Activated CD8-positive, alpha-beta T cell treated with anti-CD3 and anti-CD28 coated beads for 36 hours (primary cell): ENCODE measurements around the gene SORCS2. TPM values are rescaled to one million over a fixed set of nuclear protein-coding genes. Genes with fewer than 3 reads are reported as not detected.

ENCODE experiments used
- ATAC-seq: fragments of 200-7000 bp; cut with Tn5 transposase; one replicate; pipeline ENCODE4 v1.10.0; 2021; ENCODE audit warnings: mild to moderate bottlenecking, moderate library complexity
- CTCF ChIA-PET: fragments of 350-600 bp; sonication (Branson Sonifier 250); formaldehyde crosslinking; loops from one replicate; lab custom pipeline; 2021; ENCODE audit warnings: antibody characterized with exemption; lab: Charles Lee
- POLR2A ChIA-PET: fragments of 350-600 bp; sonication (Branson Sonifier 250); formaldehyde crosslinking; loops from one replicate; lab custom pipeline; 2021; ENCODE audit warnings: antibody characterized with exemption; lab: Charles Lee
- DNase-seq: peaks from one replicate; pipeline ENCODE4 v3.0.0-alpha.2; 2020
- H3K27ac Mint-ChIP-seq: one replicate; pipeline ENCODE4 v1.8.0; 2021; ENCODE audit warnings: mild to moderate bottlenecking, mixed read lengths
- H3K27me3 Mint-ChIP-seq: one replicate; pipeline ENCODE4 v1.8.0; 2021; ENCODE audit warnings: mixed read lengths
- H3K36me3 Mint-ChIP-seq: one replicate; pipeline ENCODE4 v1.8.0; 2021; ENCODE audit warnings: low read depth, mixed read lengths
- H3K4me1 Mint-ChIP-seq: one replicate; pipeline ENCODE4 v1.8.0; 2021; ENCODE audit warnings: low read depth, mixed read lengths
- H3K4me3 Mint-ChIP-seq: one replicate; pipeline ENCODE4 v1.8.0; 2021; ENCODE audit warnings: mild to moderate bottlenecking, moderate library complexity, mixed read lengths
- H3K9me3 Mint-ChIP-seq: one replicate; pipeline ENCODE4 v1.8.0; 2021; ENCODE audit warnings: mixed read lengths
- intact Hi-C: fragments of 100-400 bp; cut with micrococcal nuclease; formaldehyde crosslinking; loops from one replicate; pipeline ENCODE4 v1.10.0; 2022
- total RNA-seq, 2 experiments: library from RNA; stranded (reverse); gene quantifications; one replicate each; pipeline ENCODE4 v1.2.3, GENCODE V29; 2021
- TF ChIP-seq, protein P1 (sequence below): fragments of 200-600 bp; IDR thresholded peaks from one replicate; pipeline ENCODE4 v1.8.0; 2022; ENCODE audit warnings: antibody characterized with exemption, mild to moderate bottlenecking

SORCS2 gene
- total RNA-seq, 2 experiments from 2014 or later: 0.05 TPM; not detected in 1

DNA sequence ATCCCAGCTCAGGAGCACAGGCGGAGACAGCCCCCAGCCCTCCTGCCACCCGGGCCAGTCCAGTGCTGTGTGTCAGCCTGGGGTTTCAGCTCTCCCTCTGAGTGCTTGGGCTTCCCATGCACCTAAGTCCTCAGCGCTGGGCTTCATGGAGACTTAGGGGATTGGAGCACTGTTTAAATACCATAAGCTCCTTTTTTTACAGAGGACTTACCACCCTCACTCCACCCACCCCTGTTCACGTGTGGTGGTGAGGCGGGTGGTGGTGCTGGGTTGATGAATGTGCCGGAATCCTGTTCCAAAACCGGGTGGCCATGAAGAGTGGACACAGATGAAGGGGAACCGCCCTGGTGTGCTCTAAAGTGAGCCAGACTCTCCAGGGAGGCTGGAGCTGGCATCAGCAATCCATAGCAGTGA, 175.5 kb downstream of the SORCS2 start:
- H3K27me3 Mint-ChIP-seq: no peaks in the 10 kb centered on the region

DNA sequence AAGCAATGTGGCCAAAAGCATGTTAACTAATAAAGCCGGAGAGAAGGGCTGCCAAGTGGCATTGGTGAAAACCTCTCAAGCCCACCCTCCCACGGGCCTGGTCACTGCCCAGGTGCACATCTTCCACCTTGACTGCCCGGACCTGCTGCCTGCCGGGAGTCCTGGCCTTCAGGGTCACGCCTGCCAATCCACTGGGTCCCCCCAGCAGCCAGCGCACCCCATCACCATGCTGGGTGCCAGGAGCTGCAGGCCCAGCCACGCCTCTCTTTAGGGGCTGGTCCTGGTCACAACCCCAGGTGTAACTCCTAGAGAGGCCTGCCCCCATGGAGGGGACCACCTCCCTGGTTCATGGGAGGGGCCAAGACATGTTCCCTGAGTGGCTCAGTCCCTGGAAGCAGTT, 176.0 kb downstream of the SORCS2 start:
- Mint-ChIP-seq H3K27ac (no peak overlapping the region), H3K27me3 (no peaks in the 10 kb centered on the region), H3K9me3 (no peaks in the 10 kb centered on the region), H3K4me1 (no peaks in the 10 kb centered on the region), H3K4me3 (no peak overlapping the region), H3K36me3 (no peaks in the 10 kb centered on the region)
- ChIA-PET CTCF (no interaction called here), POLR2A (no interaction called here)
- TF ChIP-seq, protein P1, sequence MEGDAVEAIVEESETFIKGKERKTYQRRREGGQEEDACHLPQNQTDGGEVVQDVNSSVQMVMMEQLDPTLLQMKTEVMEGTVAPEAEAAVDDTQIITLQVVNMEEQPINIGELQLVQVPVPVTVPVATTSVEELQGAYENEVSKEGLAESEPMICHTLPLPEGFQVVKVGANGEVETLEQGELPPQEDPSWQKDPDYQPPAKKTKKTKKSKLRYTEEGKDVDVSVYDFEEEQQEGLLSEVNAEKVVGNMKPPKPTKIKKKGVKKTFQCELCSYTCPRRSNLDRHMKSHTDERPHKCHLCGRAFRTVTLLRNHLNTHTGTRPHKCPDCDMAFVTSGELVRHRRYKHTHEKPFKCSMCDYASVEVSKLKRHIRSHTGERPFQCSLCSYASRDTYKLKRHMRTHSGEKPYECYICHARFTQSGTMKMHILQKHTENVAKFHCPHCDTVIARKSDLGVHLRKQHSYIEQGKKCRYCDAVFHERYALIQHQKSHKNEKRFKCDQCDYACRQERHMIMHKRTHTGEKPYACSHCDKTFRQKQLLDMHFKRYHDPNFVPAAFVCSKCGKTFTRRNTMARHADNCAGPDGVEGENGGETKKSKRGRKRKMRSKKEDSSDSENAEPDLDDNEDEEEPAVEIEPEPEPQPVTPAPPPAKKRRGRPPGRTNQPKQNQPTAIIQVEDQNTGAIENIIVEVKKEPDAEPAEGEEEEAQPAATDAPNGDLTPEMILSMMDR: no peak
- no peak for ATAC-seq
- intact Hi-C loops: no loop called here
- DNase-seq: no peak

More for the DNA sequence above, 175.5 kb downstream of the SORCS2 start:
- ATAC-seq: no peak
- no peak for DNase-seq
- intact Hi-C loops: no loop called here
- H3K4me3 Mint-ChIP-seq: no peak overlapping the region
- CTCF ChIA-PET: no interaction called here
- TF ChIP-seq, protein P1: no peak
- POLR2A ChIA-PET: no interaction called here
- no peak overlapping the region for H3K27ac Mint-ChIP-seq
- no peaks in the 10 kb centered on the region for H3K4me1 Mint-ChIP-seq
- H3K9me3 Mint-ChIP-seq: no peaks in the 10 kb centered on the region
- H3K36me3 Mint-ChIP-seq: no peaks in the 10 kb centered on the region

DNA sequence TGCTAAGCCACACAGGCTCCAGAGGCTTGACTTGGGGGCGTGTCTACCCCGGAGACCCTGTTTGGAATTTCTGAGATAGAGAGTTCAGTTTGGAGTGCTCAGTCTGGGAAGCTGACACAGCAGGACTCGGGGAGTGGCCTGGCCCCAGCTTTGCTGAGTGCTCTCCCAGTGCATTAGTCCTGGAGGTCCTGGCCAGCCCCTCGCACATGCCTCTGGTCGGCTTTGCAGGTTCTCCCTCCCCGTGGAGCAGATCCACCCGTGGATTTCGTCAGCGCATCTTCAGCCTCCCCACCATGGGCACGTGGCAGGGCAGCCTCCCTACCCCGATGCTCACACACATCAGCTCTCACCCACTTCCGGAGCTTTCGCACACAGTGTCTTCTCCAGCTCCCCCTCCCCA, 177.2 kb downstream of the SORCS2 start:
- POLR2A ChIA-PET: no interaction called here
- intact Hi-C loops: no loop called here

GRCh38 chr4:7370038-7370437, 177.7 kb downstream of the SORCS2 start:
- ChIA-PET POLR2A (no interaction called here), CTCF (no interaction called here)
- H3K4me1 Mint-ChIP-seq: no peaks in the 10 kb centered on the region
- H3K27ac Mint-ChIP-seq: no peak overlapping the region
- no peak for DNase-seq
- H3K36me3 Mint-ChIP-seq: no peaks in the 10 kb centered on the region
- H3K9me3 Mint-ChIP-seq: no peaks in the 10 kb centered on the region
- TF ChIP-seq, protein P1: no peak
- H3K27me3 Mint-ChIP-seq: no peaks in the 10 kb centered on the region
- H3K4me3 Mint-ChIP-seq: no peak overlapping the region
- intact Hi-C loops: no loop called here
- ATAC-seq: no peak

More for the DNA sequence above, 177.2 kb downstream of the SORCS2 start:
- no peaks in the 10 kb centered on the region for H3K36me3 Mint-ChIP-seq
- DNase-seq (no peak), ATAC-seq (no peak)
- H3K9me3 Mint-ChIP-seq: no peaks in the 10 kb centered on the region
- H3K27me3 Mint-ChIP-seq: no peaks in the 10 kb centered on the region
- TF ChIP-seq, protein P1: no peak
- no peak overlapping the region for H3K27ac Mint-ChIP-seq
- CTCF ChIA-PET: no interaction called here
- H3K4me3 Mint-ChIP-seq: no peak overlapping the region
- H3K4me1 Mint-ChIP-seq: no peaks in the 10 kb centered on the region

- intact Hi-C loops: no loop called here
- ATAC-seq (no peak), DNase-seq (no peak)
- CTCF ChIA-PET: interaction anchor here (0.8 kb wide), 1 partner anchor 36 kb away, joined by 4 read pairs; no protein-coding TSS in a partner anchor
- H3K27me3 Mint-ChIP-seq: peaks cover 4% of the 10 kb centered on the region
- no peaks in the 10 kb centered on the region for H3K9me3 Mint-ChIP-seq
- no peak overlapping the region for H3K4me3 Mint-ChIP-seq
- POLR2A ChIA-PET: interaction anchor here (0.5 to 0.7 kb wide), 2 partner anchors 25 to 145 kb away, joined by 3 to 4 read pairs; no protein-coding TSS in a partner anchor
- no peaks in the 10 kb centered on the region for H3K36me3 Mint-ChIP-seq
- H3K27ac Mint-ChIP-seq: no peak overlapping the region
- no peaks in the 10 kb centered on the region for H3K4me1 Mint-ChIP-seq
- TF ChIP-seq, protein P1: no peak
Observed at GRCh38 chr4:7371210-7371941, 179.0 kb downstream of the SORCS2 start.
